Loucy (cell line): ENCODE measurements around the gene MYOF.

Experiments used
- CTCF ChIP-seq: fragments of 200-600 bp; sonication (generic); conservative IDR thresholded peaks from 2 replicates; pipeline ENCODE4 v1.5.1; 2014; ENCODE audit warnings: mild to moderate bottlenecking, antibody characterized with exemption, low read length
- EZH2phosphoT487 ChIP-seq: fragments of 200-600 bp; IDR thresholded peaks from 2 replicates; pipeline ENCODE4 v1.6.1; 2018; ENCODE audit warnings: antibody characterized with exemption, mild to moderate bottlenecking, moderate library complexity, borderline replicate concordance

DNA sequence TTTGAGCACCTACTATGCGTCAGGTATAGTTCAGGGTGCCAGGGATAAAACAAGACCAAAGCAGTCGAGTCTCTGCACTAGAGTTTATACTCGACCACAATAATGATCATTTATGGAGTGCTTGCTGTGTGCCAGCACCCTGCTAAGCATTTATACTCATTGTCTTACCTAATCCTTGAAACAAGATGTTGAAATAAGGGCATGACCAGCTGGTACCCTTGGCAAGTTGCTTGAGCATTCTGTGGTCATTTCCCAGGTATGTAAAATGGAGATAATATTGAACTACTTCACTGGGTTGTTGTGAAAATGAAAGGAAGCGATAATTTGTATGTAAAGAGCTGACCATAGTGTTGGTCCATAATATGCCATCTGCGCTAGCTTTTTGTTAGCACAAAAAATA lies 223.0 kb downstream of the MYOF start:
- TF ChIP-seq CTCF (no peak), EZH2phosphoT487 (no peak)
